ENCODE measurements around the gene ATRIP. TPM values are rescaled to one million over a fixed set of nuclear protein-coding genes. Genes with fewer than 3 reads are reported as not detected.
"Not testable (repeated sequence)": the region's sequence is repeated elsewhere in the genome, so short reads cannot be mapped to it uniquely, and the experiment has no call there.

Gene ATRIP
- polyA plus RNA-seq, 1 donor = 7.3 TPM

DNA sequence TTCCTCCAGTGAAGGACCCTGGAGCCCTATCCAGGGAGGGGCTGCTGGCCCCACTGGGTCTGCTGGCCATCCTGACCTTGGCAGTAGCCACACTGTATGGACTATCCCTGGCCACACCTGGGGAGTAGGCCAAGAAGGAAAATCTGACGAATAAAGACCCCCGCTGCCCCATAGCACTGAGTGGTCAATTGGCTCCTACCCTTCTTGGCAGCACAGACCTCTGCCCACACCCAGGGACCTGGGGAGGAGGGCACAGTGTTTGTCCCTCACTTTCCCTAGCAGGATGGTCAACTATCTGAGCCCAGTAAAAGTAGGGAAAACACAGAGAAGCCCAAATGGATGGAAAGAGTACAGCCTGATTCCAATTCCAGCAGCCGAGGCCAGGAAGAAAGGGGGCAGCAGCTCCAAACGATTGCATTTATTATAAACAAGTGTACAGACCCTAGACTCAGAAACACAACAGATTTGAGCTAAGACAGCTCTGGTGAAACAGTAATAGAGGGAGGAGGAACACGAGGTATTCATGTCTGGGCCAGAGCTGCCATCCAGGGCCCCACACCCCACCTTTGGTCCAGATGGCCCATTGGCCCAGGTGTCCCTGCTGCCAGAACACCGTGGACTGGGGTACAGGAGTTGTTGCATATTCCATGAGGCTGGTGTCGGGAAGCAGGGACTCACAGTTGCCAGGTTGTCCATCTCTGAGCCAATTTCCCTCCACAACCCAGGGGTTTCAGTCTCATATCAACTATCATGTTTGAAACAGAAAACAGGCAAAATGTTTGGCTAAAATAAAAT lies 21.1 kb downstream of the ATRIP start:
- no peak for DNase-seq (ENCODE audit: low read depth)

DNA sequence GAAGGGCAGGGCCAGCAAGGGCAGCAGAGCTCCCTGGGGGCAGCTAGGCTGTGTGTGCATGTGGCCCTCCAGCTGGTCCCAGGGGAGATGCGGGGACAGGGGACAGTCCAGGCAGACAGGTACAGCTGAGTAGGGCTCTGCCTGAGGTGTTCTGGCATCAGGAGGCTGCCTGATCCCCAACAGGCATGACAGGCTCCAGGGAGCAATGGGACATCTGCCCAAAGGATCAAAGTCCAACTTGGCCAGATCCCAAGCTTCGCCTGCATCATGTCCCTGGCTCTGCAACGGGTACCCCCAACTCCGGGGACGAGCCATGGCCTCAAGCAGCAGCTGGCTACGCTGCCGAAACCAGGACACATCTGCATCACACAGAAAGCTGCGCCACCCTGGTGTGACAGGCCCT lies 21.8 kb downstream of the ATRIP start:
- no peak for DNase-seq (ENCODE audit: low read depth)

DNA sequence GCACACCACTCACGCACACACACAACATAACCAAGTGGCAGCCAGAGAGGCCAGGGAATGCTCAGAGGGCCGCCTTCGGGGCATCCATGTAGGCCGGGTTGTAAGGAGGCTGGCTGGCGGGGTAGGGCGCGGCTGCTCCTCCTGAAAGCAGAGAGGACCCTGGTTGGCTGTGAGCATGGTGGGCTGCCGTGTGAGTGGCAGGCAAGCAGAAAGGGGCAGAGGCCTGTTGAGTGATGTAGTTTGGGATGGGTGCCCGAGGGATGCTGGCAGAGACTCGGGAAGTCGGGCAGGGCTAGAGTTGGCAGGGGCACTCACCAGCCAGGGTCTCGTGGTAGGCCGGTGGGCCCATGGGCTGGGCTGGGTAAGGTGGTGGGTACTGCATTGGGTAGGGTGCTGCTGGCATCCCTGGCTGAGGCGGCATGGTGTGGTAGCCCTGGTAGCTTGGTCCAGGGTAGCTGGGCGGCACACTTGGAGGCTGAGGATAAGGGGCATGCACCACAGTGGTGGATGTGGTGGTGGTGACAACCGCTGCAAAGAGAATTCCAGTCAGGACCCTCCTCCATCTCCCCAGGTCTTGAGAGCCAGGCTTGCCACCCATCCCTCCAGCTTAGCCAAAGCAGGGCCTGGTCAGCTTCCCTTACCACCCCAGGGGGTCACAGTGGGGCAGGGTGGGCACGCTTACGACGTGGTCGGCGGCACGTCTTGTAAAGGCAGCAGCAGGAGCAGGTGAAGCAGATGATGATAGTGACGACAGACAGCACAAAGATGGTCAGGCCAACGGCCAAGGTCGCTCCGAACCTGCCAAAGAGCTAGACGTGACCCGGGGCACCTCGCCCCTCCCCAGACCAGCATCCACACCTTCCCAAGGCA lies 22.7 kb downstream of the ATRIP start:
- DNase-seq (ENCODE audit: low read depth) = no peak

DNA sequence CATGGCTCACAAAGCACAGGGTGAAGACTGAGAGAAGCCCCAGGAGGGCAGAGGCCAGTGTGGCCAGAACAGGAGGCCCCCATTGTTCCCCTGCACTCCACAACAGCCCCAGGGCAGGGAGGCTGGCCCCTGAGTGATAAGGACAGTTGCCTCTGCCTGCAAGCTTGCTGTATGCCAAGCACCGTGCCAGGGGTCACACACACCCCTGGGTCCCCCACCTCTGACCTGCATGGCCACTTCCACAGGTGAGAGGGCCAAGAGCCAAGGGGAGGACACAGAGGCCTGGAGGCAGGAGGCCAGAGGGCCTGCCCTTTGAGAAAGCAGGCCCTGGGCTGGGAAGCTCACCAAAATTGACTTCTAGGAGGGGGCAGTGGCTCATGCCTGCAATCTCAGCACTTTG lies 23.7 kb downstream of the ATRIP start:
- no peak for DNase-seq (ENCODE audit: low read depth)

DNA sequence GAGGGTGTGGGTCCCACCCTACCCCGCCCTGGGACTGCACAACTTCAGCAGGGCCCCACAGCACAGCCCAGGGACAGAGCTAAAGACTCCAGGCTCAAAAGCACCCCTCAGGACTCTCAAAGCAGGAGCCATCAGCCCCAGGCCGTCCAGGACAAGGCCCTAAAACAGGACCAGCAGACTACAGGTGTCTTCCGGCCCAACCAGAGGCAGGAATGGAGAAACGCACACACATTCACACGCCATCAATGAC lies 26.1 kb downstream of the ATRIP start:
- no peak for DNase-seq (ENCODE audit: low read depth)

DNA sequence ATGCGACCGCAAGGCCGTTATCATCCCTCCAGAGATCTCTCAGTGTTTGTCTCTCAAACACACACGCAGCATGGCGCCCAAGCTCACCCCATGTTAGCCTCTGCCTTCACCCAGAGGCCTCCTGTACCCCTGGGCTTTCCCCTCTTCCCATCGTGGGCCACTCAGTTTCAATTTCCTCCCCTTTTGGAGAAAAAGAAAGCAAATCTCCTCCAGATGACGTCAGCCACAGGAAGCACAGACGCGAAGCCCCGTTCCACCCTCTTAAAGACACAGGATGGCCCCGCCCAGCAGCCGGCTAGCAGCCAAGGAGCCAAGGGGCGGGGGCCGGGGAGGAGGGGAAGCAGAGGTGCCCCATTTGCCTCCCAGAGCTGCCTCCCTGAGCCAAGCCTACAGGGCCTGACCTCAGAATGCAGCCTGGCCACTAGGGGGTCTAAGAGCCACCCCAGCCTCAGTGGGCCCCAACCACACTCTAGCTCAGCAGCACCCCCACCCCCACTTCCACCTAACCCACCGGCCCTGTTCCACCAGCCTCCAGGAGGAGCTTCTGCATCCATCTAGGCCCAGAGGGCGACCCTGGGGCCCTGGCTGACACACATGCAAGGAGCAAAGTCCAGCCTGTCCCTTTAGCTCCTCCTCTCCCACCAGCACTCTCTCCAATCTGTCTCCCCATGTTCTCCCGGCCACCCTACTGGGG lies 26.5 kb downstream of the ATRIP start:
- DNase-seq (ENCODE audit: low read depth) = peak; percentile 81

DNA sequence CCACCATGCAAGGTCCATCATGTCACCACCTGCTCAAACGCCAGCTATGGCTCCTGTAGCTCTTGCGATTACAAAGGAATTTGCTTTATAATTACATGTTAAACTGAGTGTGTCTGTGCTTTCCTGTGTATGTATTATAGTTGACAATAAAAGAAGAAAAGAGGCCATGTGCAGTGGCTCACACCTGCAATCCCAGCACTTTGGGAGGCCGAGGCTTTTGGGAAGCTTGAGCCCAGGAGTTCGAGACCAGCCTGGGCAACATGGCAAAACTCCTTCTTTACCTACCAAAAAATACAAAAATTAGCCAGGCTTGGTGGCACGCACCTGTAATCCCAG lies 27.0 kb downstream of the ATRIP start:
- no peak for DNase-seq (ENCODE audit: low read depth)

DNA sequence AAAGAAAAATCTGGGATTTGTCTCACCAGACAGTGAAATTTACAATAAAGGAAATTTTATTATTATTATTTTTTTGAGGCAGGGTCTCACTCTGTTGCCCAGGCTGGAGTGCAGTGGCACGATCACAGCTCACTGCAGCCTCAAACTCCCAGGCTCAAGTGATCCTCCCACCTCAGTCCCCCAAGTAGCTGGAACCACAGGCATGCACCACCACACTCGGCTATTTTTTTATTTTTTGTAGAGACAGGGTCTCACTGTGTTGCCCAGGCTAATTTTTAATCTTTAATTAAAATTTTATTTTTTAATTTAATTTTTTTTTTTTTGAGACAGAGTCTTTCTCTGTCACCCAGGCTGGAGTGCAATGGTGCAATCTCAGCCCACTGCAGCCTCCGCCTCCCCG lies 27.5 kb downstream of the ATRIP start:
- DNase-seq (ENCODE audit: low read depth) = not testable (repeated sequence)

DNA sequence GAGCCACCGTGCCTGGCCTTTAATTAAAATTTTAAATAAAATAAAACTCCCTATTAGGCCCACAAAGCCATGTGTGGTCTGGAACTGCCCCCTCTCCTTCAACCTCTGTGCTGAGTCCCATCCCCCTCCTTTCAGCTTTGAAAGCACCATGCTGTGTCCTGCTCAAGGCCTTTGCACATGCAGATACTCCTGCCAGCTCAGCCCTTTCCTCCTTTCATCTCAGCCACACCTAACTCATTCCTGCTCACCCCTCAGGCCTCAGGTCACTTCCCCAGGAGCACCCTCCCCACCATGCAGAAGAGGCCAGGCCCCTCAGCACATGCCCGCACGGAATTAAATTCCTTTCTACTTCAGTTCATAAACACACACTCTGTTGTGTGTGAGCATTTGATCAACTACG lies 28.1 kb downstream of the ATRIP start:
- no peak for DNase-seq (ENCODE audit: low read depth)

DNA sequence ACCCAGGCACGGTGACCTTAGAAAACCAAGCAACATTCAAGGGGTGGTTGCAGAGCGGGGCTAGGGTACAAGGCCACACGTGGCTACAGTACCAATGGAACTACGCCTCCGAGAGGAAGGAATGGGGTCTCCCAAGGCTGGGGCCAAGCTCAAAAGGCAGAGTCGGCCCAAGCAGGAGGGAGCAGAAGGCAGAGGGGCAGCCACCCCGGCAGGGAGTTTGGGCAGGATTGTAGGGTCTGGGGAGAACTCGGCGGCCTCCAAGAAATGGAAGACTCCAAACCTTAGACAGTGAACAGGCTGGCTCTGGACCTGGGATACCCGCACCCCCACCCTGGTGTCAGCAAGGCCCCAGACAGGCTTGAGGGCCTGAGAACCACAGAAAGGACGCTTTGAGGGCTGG lies 28.7 kb downstream of the ATRIP start:
- no peak for DNase-seq (ENCODE audit: low read depth)

DNA sequence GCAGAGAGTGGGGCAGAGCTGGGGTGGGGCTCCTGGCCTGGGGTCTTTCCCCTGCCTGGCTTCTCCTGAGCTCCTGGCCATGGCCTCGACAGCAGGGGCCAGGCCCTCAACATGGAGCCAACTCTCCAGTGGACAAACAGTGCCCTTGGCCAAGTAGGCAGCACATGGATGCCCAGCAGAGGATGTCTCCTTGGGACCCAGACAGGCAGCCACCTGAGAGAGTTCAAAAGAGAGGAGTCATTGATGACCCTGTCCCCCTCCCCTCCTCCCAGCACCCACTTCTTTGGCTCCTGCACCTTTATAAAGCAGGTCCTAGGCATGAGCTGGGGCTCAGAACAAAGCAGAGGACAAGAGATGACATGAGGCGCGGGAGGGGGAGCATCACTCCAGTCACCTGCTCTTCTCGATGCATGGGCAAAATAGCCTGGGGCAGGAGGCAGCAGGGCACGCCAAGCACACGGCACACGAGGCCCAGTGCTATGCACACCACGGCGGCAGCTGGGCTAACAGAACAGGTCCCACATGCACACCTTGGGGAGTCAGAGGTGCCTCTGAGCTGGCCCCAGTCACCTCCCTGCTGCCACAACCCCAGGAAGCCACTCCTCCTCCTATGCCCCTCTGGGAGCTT lies 30.0 kb downstream of the ATRIP start:
- DNase-seq (ENCODE audit: low read depth) = no peak

DNA sequence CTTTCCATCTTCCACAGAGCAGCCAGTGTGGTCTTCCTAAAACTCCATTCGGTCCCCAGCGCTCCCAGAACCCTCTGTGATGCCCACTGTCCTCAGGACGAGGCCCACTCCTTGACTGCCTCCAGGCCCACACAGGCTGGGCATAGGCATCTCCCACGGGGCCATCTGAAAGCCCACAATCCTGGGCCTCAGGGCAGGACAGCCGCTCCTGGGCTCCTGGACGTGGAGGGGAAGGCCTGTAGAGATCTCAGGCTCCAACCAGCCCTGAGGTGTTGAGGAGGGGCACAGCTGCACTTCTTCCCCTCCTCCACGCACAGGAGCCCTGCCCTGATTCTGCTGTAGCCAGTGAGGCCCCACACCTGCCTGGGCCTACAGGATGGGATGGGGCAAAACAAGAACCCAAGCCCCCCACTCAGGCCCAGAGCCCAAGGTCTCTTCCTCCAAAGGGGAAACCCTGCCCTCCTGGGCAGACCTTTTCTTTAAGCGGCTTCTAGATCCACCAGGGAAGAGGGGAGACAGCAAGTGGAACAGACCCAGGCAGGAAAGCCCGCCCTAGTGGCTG lies 31.5 kb downstream of the ATRIP start:
- DNase-seq (ENCODE audit: low read depth) = no peak

DNA sequence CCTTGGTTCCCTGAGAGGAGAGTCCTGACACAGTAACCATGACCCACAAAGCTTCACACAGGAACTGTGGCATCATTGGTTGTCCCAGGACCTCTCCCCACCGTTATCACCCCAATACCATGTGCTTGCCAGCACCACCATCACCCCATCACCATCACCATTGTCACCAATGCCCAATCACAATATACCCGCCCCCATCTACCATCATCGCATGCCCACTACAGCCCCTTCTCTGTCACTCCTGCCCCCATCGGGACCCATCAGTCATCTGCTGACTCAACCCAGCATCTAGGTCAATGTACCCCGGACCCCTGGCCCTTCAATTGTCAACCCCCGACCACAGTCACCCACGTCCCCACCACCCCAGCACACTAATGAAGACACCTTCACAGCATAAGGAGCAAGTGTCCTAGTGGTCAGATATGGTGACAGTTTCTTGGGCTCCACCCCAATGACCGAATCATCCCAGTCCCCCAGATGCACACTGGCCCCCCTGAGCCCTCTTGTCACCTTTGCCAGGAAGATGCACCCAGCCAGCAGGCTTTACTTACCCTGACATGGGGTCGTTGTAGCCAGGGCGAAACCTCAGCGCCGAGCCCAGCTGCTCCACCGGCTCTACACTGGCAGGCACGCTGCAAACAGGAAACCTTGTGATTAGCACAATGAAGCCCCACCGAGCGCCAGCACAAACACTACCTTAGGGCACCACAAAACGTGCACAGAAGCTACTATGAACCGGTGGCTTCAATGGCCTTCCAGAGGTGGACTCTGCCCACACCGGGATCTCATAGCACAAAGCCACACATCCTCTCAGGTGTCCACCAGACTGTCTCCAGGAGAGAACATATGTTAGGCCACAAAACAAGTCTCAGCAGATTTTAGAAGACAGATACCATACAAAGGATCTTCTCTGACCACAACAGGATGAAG lies 32.4 kb downstream of the ATRIP start:
- DNase-seq (ENCODE audit: low read depth) = no peak

DNA sequence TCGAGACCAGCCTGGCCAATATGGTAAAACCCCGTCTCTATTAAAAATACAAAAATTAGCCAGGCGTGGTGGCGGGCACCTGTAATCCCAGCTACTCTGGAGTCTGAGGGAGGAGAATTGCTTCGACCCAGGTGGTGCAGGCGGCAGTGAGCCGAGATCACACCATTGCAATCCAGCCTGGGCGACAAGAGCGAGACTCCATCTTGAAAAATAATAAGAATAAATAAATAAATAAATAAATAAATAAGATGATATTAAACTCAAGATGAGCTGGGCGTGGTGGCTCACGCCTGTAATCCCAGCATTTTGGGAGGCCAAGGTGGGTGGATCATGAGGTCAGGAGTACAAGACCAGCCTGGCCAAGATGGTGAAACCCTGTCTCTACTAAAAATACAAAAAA lies 34.4 kb downstream of the ATRIP start:
- DNase-seq (ENCODE audit: low read depth) = not testable (repeated sequence)

DNA sequence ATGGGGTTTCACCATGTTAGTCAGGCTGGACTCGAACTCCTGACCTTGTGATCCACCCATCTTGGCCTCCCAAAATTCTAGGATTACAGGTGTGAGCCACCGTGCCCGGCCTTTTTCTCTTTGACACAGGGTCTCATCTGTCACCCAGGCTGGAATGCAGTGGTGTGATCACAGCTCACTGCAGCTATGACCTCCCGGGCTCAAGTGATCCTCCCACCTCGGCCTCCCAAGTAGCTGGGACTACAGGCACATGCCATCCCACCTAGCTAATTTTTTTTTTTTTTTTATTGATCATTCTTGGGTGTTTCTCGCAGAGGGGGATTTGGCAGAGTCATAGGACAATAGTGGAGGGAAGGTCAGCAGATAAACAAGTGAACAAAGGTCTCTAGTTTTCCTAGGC lies 36.3 kb downstream of the ATRIP start:
- DNase-seq (ENCODE audit: low read depth) = not testable (repeated sequence)

DNA sequence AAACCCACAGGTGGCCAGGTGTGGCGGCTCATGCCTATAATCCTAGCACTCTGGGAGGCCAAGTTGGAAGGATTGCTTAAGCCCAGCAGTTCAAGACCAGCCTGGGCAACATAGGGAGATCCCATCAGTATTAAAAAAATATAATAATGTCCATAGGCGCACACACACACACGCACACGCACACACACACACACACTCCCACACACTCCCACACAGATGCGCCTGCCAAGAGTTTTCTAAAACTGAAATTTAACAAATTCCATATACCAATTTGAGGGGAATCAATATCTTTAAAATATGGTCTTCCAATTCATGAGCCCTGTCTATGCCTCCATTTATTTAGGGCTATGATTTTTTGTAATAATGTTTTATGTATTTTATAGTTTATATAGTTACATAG lies 40.4 kb downstream of the ATRIP start:
- no peak for DNase-seq (ENCODE audit: low read depth)

DNA sequence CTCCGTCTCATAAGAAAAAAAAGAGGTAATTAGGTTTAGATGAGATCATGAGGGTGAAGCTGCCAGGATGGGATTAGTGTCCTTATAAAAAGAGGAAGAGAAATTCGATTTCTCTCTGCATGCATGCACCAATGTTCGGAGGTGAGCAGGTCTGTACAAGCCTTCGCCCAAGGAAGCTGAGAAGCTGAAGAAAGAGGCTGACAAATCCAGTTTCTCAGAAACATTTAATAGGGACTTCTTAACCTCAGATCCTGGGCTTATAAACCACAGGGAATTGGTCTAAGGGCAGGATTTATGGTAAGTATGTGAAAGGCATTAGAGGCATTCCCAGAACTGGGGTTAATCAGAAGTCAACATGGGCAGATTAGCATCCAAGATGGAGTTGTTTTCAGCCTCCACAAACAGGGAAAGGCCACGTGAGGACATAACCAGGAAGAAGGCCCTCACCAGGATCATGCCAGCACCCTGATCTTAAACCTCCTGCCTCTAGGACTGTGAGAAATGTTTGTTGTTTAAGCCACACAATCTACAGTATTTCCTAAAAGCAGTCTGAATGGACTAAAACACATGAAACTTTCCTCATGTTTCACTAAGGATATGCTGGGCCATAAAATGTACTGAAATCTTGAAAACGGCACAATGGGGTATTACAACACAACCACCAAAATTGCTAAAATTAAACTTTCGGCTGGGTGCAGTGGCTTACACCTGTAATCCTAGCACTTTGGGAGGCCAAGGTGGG lies 46.1 kb downstream of the ATRIP start:
- DNase-seq (ENCODE audit: low read depth) = no peak

DNA sequence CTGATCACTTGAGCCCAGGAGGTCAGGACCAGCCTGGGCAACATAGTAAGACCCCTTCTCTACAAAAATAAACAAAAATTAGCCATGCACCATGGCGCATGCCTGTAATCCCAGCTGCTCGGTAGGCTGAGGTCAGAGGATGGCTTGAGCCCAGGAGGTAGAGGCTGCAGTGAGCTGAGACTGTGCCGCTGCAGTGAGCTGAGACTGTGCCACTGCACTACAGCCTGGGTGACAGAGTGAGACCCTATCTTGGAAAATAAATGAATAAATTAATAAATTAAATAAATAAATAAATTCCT lies 46.6 kb downstream of the ATRIP start:
- DNase-seq (ENCODE audit: low read depth) = no peak

DNA sequence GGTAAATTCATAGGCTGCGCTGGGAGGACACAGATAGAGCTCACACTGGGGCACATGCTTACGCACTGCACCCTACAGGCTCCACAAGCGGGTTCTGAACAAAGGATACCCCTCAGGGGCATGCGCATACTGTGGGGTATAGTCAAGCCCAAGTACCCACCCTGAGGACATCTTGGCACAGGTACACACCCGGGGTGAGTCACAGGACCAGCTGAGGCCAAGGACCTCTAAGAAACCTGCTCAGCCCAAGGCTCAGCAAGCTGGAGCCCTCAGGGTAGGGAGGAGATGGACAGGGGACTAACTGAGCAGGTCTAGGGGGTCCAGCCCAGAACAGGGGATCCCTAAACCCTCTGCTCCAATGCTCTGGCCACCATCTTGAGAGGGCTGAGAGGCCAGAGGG lies 54.1 kb downstream of the ATRIP start:
- DNase-seq (ENCODE audit: low read depth) = no peak

DNA sequence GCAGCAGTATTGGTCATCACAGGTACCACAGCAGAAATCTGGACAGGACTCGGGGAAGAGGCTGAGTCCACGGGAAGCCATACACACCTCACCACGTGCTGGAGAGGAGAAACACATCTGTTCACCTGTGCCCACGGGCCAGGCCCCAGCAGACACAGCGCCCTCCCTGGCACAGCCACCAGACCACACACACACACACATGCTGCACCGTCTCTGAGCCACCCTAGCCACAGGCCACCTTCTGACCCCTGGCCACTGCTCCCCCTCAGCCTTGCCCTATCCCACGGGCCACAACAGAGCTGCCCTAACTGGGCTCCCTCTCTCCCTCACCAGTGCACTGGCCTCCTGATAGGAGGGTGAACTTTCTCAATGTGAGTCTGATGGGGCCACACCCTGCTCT lies 54.7 kb downstream of the ATRIP start:
- DNase-seq (ENCODE audit: low read depth) = no peak

DNA sequence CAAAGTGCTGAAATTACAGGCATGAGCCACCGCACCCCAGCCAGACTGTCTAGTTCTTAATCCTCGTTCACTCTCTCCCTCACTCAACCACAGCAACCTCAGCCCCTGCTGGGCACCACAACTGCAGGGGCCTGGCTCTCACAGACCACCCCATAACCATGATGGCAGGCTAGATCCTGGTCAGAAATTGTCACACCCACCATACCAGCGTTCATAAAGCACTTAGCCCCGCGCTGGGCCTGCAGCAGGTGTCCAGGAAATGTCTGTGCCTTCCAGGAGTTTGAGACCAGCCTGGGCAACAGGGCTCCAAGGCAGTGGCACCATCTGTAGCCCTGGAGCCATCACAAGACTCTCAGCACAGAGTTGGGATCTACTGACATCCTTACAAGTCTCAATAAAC lies 55.6 kb downstream of the ATRIP start:
- DNase-seq (ENCODE audit: low read depth) = no peak

Data from forelimb muscle (tissue), 1 donor.